NT2/D1 (cell line): ENCODE data around the gene ZNF750.

Experiments
- DNase-seq: peaks from one replicate; pipeline ENCODE4 v3.0.0-alpha.2; 2011; ENCODE audit warnings: low read depth, low spot score
- H3K27me3 ChIP-seq: 2 replicates; pipeline ENCODE4 v1.6.0; 2011; ENCODE audit warnings: mild to moderate bottlenecking; ENCODE audit not compliant: insufficient read length, insufficient read depth
- H3K36me3 ChIP-seq: 2 replicates; pipeline ENCODE4 v1.6.1; 2011; ENCODE audit warnings: mild to moderate bottlenecking, low read length, mixed read lengths; ENCODE audit not compliant: insufficient read depth, insufficient read length
- H3K4me1 ChIP-seq: 2 replicates; pipeline ENCODE4 v1.5.1; 2011; ENCODE audit not compliant: insufficient read depth, insufficient read length
- H3K4me3 ChIP-seq: 2 replicates; pipeline ENCODE4 v1.5.1; 2011; ENCODE audit warnings: low read depth; ENCODE audit not compliant: insufficient read length
- H3K9ac ChIP-seq: 2 replicates; pipeline ENCODE4 v1.6.0; 2011; ENCODE audit warnings: low read depth; ENCODE audit not compliant: insufficient read length
- H3K9me3 ChIP-seq: 2 replicates; pipeline ENCODE4 v1.5.1; 2011; ENCODE audit warnings: mild to moderate bottlenecking, low read length; ENCODE audit not compliant: insufficient read depth
- SUZ12 ChIP-seq: IDR thresholded peaks from 2 replicates; pipeline ENCODE4 v1.6.1; 2011; ENCODE audit not compliant: insufficient read length, insufficient read depth; ENCODE audit errors: extremely low read depth
- YY1 ChIP-seq: IDR thresholded peaks from 2 replicates; pipeline ENCODE4 v1.6.1; 2011; ENCODE audit not compliant: insufficient read length, insufficient read depth
- ZNF274 ChIP-seq: IDR thresholded peaks from 2 replicates; pipeline ENCODE4 v1.6.1; 2011; ENCODE audit warnings: mild to moderate bottlenecking, low read depth, low read length

Gene ZNF750

DNA sequence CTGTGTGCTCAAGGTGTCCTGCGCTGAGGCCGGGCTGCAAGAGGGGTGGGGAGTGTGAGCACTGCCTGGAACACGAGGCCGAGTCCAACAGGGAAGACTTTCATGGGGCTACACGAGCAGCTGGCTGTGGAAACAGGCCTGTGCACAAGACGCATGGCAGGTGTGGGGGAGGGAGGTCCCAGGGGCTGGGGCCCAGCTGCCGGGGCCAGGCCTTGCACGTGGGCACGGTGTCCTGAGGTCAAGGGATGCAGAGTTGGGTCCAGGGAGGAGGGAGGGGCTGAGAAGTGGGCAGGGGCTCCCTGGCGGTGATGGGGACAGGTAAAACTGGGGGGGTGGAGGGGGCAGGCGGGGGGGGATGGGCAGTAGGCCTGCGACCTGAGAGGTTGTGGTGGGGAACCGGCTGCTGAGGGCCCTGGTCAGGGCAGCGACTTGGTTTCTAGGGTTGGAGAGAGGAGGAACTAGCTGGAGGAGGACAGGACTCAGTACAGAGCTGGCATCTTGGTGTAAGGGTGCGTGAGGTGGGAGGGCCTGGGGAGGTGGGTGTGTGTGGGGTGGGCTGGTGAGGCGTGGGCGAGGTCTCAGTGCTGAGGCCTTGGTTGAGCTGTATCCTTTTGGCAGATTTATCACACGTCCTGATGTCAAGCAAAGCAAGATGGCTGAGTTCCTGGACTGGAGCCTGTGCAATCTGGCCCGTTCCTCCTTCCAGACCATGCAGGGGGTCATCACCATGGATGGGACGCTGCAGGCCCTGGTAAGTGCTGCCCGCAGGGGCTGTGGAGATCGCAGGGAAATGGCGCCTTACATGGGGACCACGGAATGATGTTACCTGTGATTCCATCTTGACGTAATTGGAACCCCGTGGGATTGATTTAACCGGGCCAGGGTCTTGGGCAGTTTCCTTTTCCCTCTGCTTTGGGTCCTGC lies 58.6 kb downstream of the ZNF750 start:
- TF ChIP-seq ZNF274 (no peak), YY1 (no peak), SUZ12 (no peak)
- no peak for DNase-seq
- no peaks in the 10 kb centered on the region for H3K27me3 ChIP-seq
- H3K9me3 ChIP-seq = no peaks in the 10 kb centered on the region; the same call in 1 of the 2 replicates
- peaks cover 65% of the 10 kb centered on the region for H3K36me3 ChIP-seq
- no peak overlapping the region for H3K4me3 ChIP-seq
- peak overlapping the region; percentile 26 for H3K9ac ChIP-seq
- H3K4me1 ChIP-seq = peaks cover 15% of the 10 kb centered on the region

DNA sequence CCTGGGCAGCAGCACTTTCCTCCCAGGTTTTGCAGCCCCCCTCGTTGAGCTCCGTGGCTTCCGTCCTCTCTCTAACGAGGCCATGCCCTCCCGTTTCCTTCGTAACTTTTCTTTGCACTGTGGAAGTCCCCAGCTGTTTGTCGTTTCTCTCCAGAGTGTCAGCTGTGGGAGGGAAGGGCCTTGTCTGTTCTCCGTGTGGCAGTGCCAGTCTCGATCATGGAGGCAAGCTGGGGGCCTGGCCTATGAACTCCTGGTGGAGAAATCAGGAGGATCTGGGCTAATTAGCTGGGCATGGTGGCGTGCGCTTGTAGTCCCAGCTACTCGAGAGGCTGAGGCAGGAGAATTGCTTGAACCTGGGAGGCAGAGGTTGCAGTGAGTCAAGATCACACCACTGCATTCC lies 59.6 kb downstream of the ZNF750 start:
- TF ChIP-seq YY1 = no peak
- TF ChIP-seq ZNF274 = no peak
- no peak for TF ChIP-seq SUZ12

DNA sequence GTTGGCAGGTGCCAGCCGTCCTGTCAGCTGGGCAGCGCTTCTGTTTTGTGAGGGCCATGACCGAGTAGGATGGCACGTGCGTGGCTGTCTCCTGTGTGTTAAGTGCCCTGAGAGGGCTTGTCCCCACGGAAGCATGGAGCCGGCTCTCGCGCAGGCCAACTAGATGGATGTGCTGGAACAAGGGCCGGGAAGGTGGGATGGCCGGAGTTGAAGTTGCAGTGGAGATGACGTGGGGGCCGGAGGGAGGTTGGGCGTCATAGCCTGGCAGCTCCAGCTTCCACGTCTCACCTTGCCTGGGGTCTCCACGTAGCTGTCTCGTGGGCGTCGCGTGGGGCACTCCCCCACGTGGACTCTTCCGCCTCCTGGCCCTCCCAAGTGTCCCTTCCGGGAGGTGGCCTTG lies 60.3 kb downstream of the ZNF750 start:
- no peak for DNase-seq
- Histone ChIP-seq H3K27me3 (no peaks in the 10 kb centered on the region), H3K4me3 (no peak overlapping the region), H3K9ac (peak overlapping the region; percentile 50), H3K36me3 (peaks cover 63% of the 10 kb centered on the region), H3K4me1 (peaks cover 18% of the 10 kb centered on the region), H3K9me3 (no peaks in the 10 kb centered on the region; the same call in 1 of the 2 replicates)
- TF ChIP-seq SUZ12 (no peak), ZNF274 (no peak), YY1 (no peak)

More for the DNA sequence above, 59.6 kb downstream of the ZNF750 start:
- Histone ChIP-seq H3K9me3 (no peaks in the 10 kb centered on the region; the same call in 1 of the 2 replicates), H3K36me3 (peaks cover 62% of the 10 kb centered on the region), H3K4me1 (peaks cover 16% of the 10 kb centered on the region), H3K9ac (peak overlapping the region; percentile 50), H3K27me3 (no peaks in the 10 kb centered on the region), H3K4me3 (no peak overlapping the region)
- no peak for DNase-seq
